HG03159 (cell line): ENCODE data around the gene LAMC1.
A peak's percentile ranks its signal among the peaks of the same experiment; 100 is the strongest.
"Not testable (repeated sequence)": the region's sequence is repeated elsewhere in the genome, so short reads cannot be mapped to it uniquely, and the experiment has no call there.

ENCODE experiments used
- ATAC-seq: cut with Tn5 transposase; IDR thresholded peaks from one replicate; pipeline ENCODE4 v1.9.1; 2021; ENCODE audit warnings: mild to moderate bottlenecking, moderate library complexity; ENCODE audit not compliant: unreplicated experiment

The LAMC1 gene

DNA sequence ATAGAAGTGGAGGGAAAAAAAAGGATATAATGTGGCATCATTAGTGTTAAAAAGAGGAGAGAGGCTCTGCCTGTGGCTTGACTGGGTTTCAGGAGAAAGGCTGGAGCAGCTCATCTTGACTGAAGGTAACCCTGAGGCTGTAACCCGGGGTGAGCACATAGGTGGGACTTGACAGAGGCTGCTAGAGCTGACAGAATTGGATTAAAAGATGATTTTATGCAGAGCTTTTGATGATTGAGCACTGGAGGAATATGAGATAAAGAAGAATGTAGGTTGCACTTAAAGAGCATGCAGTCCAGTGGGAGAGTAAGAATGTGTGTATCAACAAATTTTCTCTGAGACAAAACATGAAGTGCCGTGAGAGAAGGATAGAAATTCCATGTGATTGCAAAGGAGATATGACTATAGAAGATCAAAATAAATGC lies 17.3 kb downstream of the LAMC1 start:
- no peak for ATAC-seq

DNA sequence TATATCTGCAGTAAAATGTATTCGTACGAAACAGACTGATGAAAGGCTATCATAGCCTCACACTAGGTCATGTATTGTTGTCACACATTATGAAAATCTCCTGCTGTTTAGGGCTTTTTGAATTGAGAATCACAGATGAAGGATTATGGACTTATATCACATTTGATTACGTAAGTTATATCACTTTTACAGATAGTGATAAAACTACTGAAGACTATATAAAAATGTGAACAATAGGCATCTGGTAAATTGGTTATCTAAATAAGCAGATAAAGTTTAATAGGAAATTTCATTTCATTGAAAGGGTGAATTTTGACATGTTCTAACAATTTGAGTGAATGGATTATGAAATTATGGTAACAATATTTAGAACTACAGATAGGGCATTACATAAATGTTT lies 20.0 kb downstream of the LAMC1 start:
- no peak for ATAC-seq

- ATAC-seq: no peak
These were observed 20.9 kb downstream of the LAMC1 start for GRCh38 chr1:183043872-183044854.

- ATAC-seq: no peak
These were observed 21.9 kb downstream of the LAMC1 start for GRCh38 chr1:183044893-183045649.

DNA sequence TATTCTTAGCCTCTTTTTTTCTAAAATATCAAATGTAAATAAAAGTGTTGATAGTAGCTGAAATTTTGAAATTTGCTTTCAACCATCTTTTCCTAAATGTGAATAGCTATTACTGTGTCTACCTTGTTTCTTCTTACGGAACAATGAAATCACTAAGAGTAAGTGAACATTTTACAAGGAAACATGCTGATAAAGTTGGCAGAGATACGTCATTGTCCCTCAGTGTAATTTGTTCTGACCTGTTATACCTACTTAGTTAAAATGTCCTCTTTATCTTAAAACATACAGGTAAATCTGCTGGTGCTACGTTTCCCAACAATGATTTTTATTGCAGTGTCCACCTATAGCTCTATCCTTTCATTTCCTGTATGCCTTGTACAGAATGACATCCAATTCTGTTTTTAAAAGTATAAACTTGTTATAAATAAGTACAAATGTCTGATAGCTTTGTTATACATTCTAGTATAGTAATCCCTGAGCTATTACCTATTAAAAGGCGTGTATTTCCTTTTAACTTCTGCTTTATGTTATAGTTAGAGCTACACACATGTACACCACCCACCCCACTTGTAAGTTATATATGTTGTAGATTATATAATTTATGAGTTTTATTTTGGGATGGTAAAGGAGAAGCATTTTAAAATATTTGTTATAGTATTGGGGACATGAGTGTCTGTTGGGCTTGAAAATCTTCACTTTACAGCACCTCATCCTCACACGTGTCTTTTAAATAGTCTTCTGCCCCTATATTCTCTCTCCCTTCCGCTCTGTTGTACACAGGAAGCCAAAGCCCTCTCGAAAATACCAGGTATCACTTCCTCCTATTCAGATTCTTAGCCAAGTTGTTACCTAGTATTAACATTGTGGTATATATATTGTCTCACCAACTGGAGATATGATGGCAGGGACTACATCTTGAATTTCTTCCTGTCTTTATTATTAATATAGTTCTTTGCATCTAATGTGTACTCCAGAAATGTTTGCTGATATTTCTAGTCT lies 25.2 kb downstream of the LAMC1 start:
- ATAC-seq: peak; percentile 99

DNA sequence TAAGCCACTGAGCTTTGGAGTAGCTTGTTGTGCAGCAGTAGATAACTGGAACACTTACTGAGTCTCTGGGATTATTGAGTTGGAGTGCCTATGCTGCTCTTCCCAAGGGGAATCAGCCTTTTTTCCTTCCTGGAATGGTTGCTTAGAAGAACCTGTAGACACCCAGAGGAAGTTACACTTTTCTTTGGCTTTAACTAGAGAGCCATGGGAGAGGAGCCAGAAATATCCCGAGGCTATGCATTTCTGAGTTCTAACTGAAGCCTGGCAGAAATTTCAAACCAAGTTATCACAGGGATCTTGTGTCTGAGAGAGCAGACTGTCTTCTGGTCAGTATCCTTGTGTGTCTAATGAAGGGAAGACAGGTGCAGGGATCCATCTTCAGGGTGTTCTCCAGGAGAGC lies 28.3 kb downstream of the LAMC1 start:
- ATAC-seq: no peak

GRCh38 chr1:183052861-183053260 lies 29.6 kb downstream of the LAMC1 start:
- ATAC-seq: no peak

DNA sequence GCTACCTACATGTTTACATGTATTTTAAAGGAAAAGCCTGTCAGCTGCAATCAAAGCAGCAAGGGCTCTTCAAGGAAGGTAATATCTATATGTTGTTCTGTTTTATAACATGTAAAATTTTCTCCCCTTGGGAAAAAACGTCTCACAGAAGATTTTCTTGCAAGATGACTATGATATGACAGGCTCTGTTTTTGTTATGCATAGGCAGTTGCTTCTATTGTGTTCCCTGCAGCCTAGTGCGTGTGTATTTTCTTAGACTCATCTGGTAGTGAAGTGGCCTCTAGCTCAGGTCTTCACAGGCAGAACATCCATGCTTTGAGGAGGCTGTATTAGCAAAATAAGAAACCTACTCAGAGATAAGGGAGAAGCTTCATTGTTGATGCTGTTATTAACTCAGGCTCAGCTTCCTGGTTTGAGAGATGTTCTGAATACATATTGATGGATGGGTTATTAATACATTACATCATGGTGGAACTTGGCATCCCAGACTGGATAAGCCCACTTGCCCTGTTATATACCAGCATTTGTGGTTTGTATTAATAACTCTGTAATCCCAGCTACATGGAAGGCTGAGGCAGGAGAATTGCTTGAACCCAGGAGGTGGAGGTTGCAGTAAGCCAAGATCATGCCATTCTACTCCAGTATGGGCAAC lies 35.8 kb downstream of the LAMC1 start:
- no peak for ATAC-seq

GRCh38 chr1:183061194-183061593 lies 38.0 kb downstream of the LAMC1 start:
- no peak for ATAC-seq

- ATAC-seq: no peak
These were observed 40.1 kb downstream of the LAMC1 start for GRCh38 chr1:183063349-183063748.

DNA sequence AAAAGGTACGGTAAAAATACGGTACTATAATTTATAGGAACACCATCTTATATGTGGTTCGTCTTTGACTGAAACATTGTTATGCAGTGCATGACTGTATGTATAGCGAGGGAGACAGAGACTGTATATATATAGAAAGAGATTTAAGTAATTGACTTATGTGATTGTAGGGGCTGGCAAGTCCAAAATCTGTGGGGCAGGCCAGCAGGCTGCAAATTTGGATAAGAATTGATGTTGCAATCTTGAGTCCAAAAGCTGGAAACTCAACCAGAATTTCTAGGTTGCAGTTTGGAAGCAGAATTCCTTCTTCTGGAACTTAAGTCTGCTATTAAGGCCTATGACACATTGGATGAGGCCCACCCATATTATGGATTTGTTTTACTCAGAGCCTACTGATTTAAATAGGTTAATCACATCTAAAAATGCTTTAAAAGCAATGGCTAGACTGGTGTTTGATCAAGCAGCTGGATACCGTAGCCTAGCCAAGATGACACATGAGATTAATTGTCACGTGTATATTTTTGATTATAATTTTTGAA lies 42.0 kb downstream of the LAMC1 start:
- ATAC-seq: no peak

GRCh38 chr1:183066432-183066831 lies 43.2 kb downstream of the LAMC1 start:
- not testable (repeated sequence) for ATAC-seq

DNA sequence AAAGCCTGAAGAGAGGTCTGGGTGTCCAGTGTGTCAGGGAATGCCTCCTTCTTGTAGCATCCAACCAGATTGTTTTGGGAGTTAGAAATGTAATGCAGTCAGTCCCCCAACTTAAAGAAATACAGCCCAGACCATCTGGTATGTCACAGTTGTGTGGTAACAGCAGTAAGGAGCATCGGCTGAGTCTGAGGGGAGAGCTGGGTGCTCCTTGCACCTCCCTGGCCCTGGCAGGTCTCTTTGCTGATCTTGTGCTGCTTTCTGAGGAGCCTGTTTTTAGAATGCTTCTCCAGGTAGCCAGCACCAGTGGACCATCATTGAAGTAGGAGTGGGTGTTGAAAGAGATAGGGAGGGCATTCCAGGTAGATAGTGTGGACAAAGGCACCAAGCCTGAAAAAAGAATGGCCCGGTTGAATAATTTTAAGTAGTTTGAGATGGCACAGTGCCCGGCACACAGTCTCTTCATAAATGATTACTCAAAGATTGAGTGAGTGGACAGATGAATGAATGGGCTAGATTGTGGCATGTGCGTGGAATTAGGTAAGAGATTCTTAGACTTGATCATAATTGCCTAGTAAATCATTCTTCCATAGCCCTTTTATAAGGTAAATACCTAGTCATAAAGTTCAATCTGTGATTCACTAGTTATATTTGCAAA lies 46.5 kb downstream of the LAMC1 start:
- no peak for ATAC-seq

GRCh38 chr1:183070234-183070922 lies 47.2 kb downstream of the LAMC1 start:
- no peak for ATAC-seq

GRCh38 chr1:183070923-183071618 lies 47.9 kb downstream of the LAMC1 start:
- ATAC-seq: peak; percentile 76

- ATAC-seq: not testable (repeated sequence)
These were observed 49.4 kb downstream of the LAMC1 start for GRCh38 chr1:183072595-183072994.

- ATAC-seq: no peak
These were observed 50.1 kb downstream of the LAMC1 start for GRCh38 chr1:183073320-183073719.

DNA sequence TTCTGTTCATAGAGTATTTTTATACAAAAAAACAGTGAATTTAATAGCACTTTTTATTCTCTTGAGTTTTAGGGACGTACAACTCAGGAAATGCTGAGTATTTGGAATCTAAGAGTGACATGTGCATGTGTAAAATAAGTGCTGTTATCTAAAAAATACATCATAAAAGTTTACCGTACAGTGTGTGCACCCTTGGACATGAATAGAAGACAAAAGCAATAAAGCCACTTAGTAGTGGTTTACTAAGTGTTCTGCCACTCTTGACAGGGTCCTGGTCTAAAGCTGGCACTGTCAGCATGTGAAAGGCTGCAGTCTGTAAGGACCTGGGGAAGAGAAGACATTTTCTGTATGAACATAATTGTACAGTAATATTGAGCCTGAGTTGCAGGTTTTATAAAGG lies 51.0 kb downstream of the LAMC1 start:
- ATAC-seq: no peak
